Pancreas (tissue), 10 donors: ENCODE results near the gene NRIP3. TPM values are rescaled to one million over a fixed set of nuclear protein-coding genes. Genes with fewer than 3 reads are reported as not detected.
A peak's percentile ranks its signal among the peaks of the same experiment; 100 is the strongest.

Source experiments
- ATAC-seq, 4 donors: fragments of 200-7000 bp; cut with Tn5 transposase; one replicate each; pipeline versions ENCODE4 v1.8.0 to v1.9.1; 2020; ENCODE audit warnings: mild to moderate bottlenecking in 4 of 4, moderate library complexity in 4 of 4
- DNase-seq, 6 donors: peaks; one replicate each; pipeline ENCODE4 v3.0.0-alpha.2; 2020
- FAIRE-seq: peaks from 2 replicates; lab custom pipeline; 2012; peaks lifted over from hg19 to GRCh38; lab: Jason Lieb, UNC
- H3K27ac ChIP-seq, 4 donors: fragments of 200-600 bp; sonication (generic); 1 replicate in 3 of 4; 2 replicates in 1 of 4; pipeline versions ENCODE4 v1.5.0 to v1.8.0; 2020
- H3K27me3 ChIP-seq, 4 donors: fragments of 200-600 bp; one replicate each; pipeline ENCODE4 v1.8.0; 2021
- H3K36me3 ChIP-seq, 3 donors: fragments of 200-600 bp; sonication (generic) in 1 of 3; one replicate each; pipeline versions ENCODE4 v1.5.0 to v1.8.0; 2020 to 2021
- H3K4me1 ChIP-seq, 3 donors: fragments of 200-600 bp; one replicate each; pipeline ENCODE4 v1.8.0; 2021
- H3K4me3 ChIP-seq, 4 donors: fragments of 200-600 bp; sonication (generic) in 2 of 4; one replicate each; pipeline versions ENCODE4 v1.5.0 to v1.8.0; 2020 to 2021
- H3K9me3 ChIP-seq, 4 donors: fragments of 200-600 bp; one replicate each; pipeline ENCODE4 v1.8.0; 2021
- CTCF ChIP-seq, 4 donors: fragments of 200-600 bp; sonication (generic) in 3 of 4; IDR thresholded peaks; one replicate each; pipeline versions ENCODE4 v1.5.0 to v1.8.0; 2021; ENCODE audit warnings: antibody characterized with exemption in 4 of 4
- WGBS, 2 donors: extraction: QIAGEN DNeasy Blood & Tissue Kit; methylation state at CpG; one replicate each; pipeline ENCODE4 v1.1.7; 2013; 5-methylcytosine and 5-hydroxymethylcytosine counted together
- intact Hi-C, 3 donors: fragments of 100-400 bp; cut with DNase I; formaldehyde crosslinking; loops; one replicate each; pipeline versions ENCODE4 v1.11.1 to v1.14.2; 2022
- polyA plus RNA-seq, 2 donors: library from polyadenylated mRNA; stranded (reverse); fragments of 200-250 nt; gene quantifications; one replicate each; pipeline ENCODE4 v1.2.3, GENCODE V29; 2013
- total RNA-seq, 6 donors: library from RNA; stranded (reverse); fragmentation: NEBNext Ultra II Directional in 4 of 6; extraction: Animal tissue kit (Norgen Biotek cat#: 25700) in 4 of 6; gene quantifications; one replicate each; pipeline versions ENCODE4 v1.2.1 to v1.2.4, GENCODE V29; 2021 to 2023
- donor health status: healthy with polysubstance abuse.
- donor health status: DM: no; HTN: no; CAD: no; lungs with moderate emphysema.
- donor health status: DM: no; HTN: no; CAD: no.
- donor health status: control.
- donor health status: control.
- donor health status: Bipolar disorder and iron deficiency.
- donor health status: DM: yes; HTN: yes; CAD: no.
- donor health status: DM: no; HTN: no; CAD: no.
- donor health status: DM: no; HTN: no; CAD: no.
- donor health status: DM: yes; HTN: yes; CAD: no.

NRIP3 gene
- total and polyA plus RNA-seq, 8 donors = 0.04 to 0.44 (median 0.27) TPM

DNA sequence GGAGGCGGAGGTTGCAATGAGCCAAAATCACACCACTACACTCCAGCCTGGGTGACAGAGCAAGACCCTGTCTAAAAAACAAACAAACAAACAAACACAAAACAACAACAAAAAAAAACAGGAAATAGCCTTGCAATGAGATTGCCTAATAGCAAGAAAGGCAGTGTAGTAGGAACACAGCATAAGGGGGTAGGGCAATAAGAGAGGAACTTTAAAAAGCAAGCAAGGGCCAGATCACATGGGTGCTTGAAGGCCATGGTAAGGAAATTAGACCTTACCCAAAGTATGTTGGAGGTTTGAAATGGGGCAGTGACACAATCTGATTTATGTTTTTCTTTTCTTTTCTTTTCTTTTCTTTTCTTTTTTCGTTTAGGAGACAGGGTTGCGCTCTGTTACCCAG, 34.7 kb upstream of the NRIP3 start:
- ATAC-seq (peak in 2 of 4 donors; percentile 54 to 72), DNase-seq (no peak), FAIRE-seq (no peak)
- TF ChIP-seq CTCF (IDR thresholded peaks at IDR 0.05) = no peak
- H3K36me3 ChIP-seq = no peaks in the 10 kb centered on the region
- no peaks in the 10 kb centered on the region for H3K27me3 ChIP-seq
- no peaks in the 10 kb centered on the region for H3K4me1 ChIP-seq
- no peak overlapping the region for H3K27ac ChIP-seq
- intact Hi-C loops = no loop called here
- no peak overlapping the region for H3K4me3 ChIP-seq
- 86 to 93% methylated on average over 3 of the region's 3 CpGs for WGBS, 2 donors
- H3K9me3 ChIP-seq = no peaks in the 10 kb centered on the region

DNA sequence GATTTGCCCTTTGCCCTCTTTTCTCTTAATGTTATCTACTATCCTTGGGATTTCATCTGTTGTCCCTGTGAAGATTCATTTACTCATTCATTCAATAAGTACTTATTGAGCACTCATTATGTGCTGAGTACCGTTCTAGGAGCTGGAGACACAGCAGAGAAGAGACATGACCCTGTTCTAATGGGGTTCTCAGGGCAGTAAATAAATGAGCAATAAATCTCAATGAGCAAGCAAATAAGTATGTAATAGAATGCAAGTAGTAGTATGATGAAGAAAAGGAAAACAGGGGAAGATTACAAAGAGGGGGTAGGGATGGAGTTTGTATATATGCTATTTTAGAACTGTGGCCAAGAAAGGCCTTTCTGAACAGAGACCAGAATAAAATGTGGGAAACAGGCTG, 34.2 kb upstream of the NRIP3 start:
- Histone ChIP-seq H3K4me1 (no peaks in the 10 kb centered on the region), H3K4me3 (no peak overlapping the region), H3K27ac (no peak overlapping the region), H3K27me3 (no peaks in the 10 kb centered on the region), H3K9me3 (no peaks in the 10 kb centered on the region), H3K36me3 (no peaks in the 10 kb centered on the region)
- ATAC-seq (no peak), DNase-seq (no peak), FAIRE-seq (no peak)
- no peak for TF ChIP-seq CTCF (IDR thresholded peaks at IDR 0.05)
- 66 to 68% methylated on average over 1 of the region's 1 CpG for WGBS, 2 donors
- intact Hi-C loops = no loop called here

- H3K9me3 ChIP-seq = no peaks in the 10 kb centered on the region
- ATAC-seq (no peak), FAIRE-seq (no peak), DNase-seq (no peak)
- no peaks in the 10 kb centered on the region for H3K4me1 ChIP-seq
- H3K27ac ChIP-seq = no peak overlapping the region
- no peaks in the 10 kb centered on the region for H3K36me3 ChIP-seq
- H3K27me3 ChIP-seq = no peaks in the 10 kb centered on the region
- intact Hi-C loops = no loop called here
- no peak overlapping the region for H3K4me3 ChIP-seq
- no peak for TF ChIP-seq CTCF (IDR thresholded peaks at IDR 0.05)
- 75 to 84% methylated on average over 7 of the region's 7 CpGs for WGBS, 2 donors
Observed at GRCh38 chr11:9037046-9037780, 33.4 kb upstream of the NRIP3 start.

GRCh38 chr11:9030601-9031000, 26.8 kb upstream of the NRIP3 start:
- 58 to 67% methylated on average over 5 of the region's 5 CpGs for whole genome bisulfite sequencing, 2 donors
- TF ChIP-seq CTCF (IDR thresholded peaks at IDR 0.05) = no peak
- FAIRE-seq (no peak), DNase-seq (no peak), ATAC-seq (no peak)
- Histone ChIP-seq H3K4me3 (no peak overlapping the region), H3K36me3 (no peaks in the 10 kb centered on the region), H3K4me1 (no peaks in the 10 kb centered on the region), H3K27ac (no peak overlapping the region), H3K9me3 (no peaks in the 10 kb centered on the region), H3K27me3 (no peaks in the 10 kb centered on the region)
- intact Hi-C loops = no loop called here

DNA sequence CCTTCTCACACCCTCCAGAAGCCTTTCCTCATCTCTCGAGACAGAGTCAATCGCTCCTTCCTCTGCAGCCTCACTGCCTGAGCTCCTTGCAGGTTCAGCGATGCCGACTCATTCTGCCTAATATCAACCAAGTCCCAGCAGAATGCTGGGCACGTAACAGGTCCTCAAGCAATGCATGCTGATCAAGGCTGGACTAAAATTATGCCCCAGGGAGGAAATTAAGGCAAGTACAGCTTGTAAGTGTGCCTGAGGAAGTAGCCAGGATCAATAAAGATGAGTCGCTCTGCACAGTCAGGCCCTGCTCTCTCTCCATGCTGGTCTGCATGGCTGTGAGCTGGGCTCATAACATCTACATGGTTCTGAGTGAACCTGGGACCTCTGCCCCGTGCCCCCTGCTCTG, 25.6 kb upstream of the NRIP3 start:
- no peaks in the 10 kb centered on the region for H3K9me3 ChIP-seq
- FAIRE-seq (no peak), DNase-seq (no peak), ATAC-seq (no peak)
- H3K36me3 ChIP-seq = no peaks in the 10 kb centered on the region
- no peak overlapping the region for H3K4me3 ChIP-seq
- H3K4me1 ChIP-seq = no peaks in the 10 kb centered on the region
- 90 to 93% methylated on average over 7 of the region's 7 CpGs for WGBS, 2 donors
- intact Hi-C loops = no loop called here
- no peak overlapping the region for H3K27ac ChIP-seq
- no peak for TF ChIP-seq CTCF (IDR thresholded peaks at IDR 0.05)
- H3K27me3 ChIP-seq = no peaks in the 10 kb centered on the region
